ENCODE data around the gene OPRL1.

DNA sequence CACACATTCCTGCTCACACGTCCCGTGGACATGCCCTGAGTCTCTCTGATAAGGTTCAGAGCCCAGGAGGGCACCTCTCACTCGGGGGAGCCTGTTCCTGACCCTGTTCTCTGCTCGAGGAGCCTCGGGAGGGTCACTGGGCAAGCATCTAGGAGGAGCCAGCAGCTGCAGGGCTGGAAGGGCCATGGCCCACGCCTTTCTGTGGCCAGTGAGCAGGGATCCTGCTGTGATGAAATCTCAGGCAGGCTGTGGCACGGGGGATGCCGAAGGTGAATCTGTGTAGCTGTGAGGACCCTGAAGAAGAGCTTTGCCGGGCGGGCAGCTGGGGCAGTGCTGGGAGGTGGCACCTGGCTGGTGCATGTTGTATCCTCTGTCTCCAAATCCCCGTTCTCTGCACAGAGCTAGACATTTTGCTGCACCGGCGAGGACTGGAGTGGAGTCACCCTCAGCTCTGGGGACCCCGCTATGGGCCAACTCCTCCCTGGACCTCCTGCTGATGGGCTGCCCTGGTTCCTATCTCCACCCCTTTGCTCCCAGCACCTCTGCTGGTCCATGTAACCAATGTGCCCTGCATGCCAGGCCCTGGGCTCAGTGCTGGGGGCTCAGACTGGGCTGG, 34.6 kb downstream of the OPRL1 start:
- TF ChIP-seq, protein P1, sequence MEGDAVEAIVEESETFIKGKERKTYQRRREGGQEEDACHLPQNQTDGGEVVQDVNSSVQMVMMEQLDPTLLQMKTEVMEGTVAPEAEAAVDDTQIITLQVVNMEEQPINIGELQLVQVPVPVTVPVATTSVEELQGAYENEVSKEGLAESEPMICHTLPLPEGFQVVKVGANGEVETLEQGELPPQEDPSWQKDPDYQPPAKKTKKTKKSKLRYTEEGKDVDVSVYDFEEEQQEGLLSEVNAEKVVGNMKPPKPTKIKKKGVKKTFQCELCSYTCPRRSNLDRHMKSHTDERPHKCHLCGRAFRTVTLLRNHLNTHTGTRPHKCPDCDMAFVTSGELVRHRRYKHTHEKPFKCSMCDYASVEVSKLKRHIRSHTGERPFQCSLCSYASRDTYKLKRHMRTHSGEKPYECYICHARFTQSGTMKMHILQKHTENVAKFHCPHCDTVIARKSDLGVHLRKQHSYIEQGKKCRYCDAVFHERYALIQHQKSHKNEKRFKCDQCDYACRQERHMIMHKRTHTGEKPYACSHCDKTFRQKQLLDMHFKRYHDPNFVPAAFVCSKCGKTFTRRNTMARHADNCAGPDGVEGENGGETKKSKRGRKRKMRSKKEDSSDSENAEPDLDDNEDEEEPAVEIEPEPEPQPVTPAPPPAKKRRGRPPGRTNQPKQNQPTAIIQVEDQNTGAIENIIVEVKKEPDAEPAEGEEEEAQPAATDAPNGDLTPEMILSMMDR (IDR thresholded peaks at IDR 0.05; ENCODE audit: insufficient read depth, low read length, poor library complexity, severe bottlenecking): no peak
- no peak for TF ChIP-seq EZH2phosphoT487 (conservative IDR thresholded peaks at IDR 0.05; ENCODE audit: low read length)
